ENCODE results near the gene SLC29A1. TPM values are rescaled to one million over a fixed set of nuclear protein-coding genes. Genes with fewer than 3 reads are reported as not detected.

SLC29A1 gene
- total and polyA plus RNA-seq, 9 of the 15 experiments (the other 6 are each of a cell fraction or from before 2014, with no cell fraction given) = 18.9 to 170 (median 57.7) TPM

- no peak for TF ChIP-seq RBM34 (IDR thresholded peaks at IDR 0.05; ENCODE audit: borderline replicate concordance, insufficient read depth, low read length)
- no peak for TF ChIP-seq TGIF2 (CRISPR knock-in tag; IDR thresholded peaks at IDR 0.05)
- no peak for TF ChIP-seq ETV6 (IDR thresholded peaks at IDR 0.05; ENCODE audit: borderline replicate concordance in 1 of 2, low read depth in 2 of 2, low read length in 1 of 2)
- TF ChIP-seq ETV6 (CRISPR knock-in tag; IDR thresholded peaks at IDR 0.05; ENCODE audit: borderline replicate concordance) = peak; percentile 7; the same call in 1 of the 2 replicates
- no peak for TF ChIP-seq GTF2E2 (tag; IDR thresholded peaks at IDR 0.05)
- TF ChIP-seq, protein P1, sequence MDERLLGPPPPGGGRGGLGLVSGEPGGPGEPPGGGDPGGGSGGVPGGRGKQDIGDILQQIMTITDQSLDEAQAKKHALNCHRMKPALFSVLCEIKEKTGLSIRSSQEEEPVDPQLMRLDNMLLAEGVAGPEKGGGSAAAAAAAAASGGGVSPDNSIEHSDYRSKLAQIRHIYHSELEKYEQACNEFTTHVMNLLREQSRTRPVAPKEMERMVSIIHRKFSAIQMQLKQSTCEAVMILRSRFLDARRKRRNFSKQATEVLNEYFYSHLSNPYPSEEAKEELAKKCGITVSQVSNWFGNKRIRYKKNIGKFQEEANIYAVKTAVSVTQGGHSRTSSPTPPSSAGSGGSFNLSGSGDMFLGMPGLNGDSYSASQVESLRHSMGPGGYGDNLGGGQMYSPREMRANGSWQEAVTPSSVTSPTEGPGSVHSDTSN (CRISPR knock-in tag; IDR thresholded peaks at IDR 0.05; ENCODE audit: low read depth) = no peak
- TF ChIP-seq, protein P1 (tag; conservative IDR thresholded peaks at IDR 0.05; ENCODE audit: low read depth) = no peak
- no peak for TF ChIP-seq SRSF1 (IDR thresholded peaks at IDR 0.05; ENCODE audit: low read depth, low read length)
- no peak for TF ChIP-seq ZFP91 (CRISPR knock-in tag; IDR thresholded peaks at IDR 0.05)
- no peak for TF ChIP-seq FOXK2 (conservative IDR thresholded peaks at IDR 0.05 in 1 of 2, IDR thresholded peaks at IDR 0.05 in 1 of 2; ENCODE audit: low read depth in 2 of 2)
- TF ChIP-seq, protein P2, sequence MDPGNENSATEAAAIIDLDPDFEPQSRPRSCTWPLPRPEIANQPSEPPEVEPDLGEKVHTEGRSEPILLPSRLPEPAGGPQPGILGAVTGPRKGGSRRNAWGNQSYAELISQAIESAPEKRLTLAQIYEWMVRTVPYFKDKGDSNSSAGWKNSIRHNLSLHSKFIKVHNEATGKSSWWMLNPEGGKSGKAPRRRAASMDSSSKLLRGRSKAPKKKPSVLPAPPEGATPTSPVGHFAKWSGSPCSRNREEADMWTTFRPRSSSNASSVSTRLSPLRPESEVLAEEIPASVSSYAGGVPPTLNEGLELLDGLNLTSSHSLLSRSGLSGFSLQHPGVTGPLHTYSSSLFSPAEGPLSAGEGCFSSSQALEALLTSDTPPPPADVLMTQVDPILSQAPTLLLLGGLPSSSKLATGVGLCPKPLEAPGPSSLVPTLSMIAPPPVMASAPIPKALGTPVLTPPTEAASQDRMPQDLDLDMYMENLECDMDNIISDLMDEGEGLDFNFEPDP (CRISPR knock-in tag; IDR thresholded peaks at IDR 0.05) = no peak
- no peak for TF ChIP-seq GABPB2 (CRISPR knock-in tag; conservative IDR thresholded peaks at IDR 0.05)
- TF ChIP-seq SIN3B (IDR thresholded peaks at IDR 0.05; ENCODE audit: low read depth) = no peak
- TF ChIP-seq RBM22 (IDR thresholded peaks at IDR 0.05; ENCODE audit: low read depth, low read length, poor library complexity, severe bottlenecking) = peak; percentile 60
- peak; percentile 8; the same call in 1 of the 2 replicates for TF ChIP-seq ZNF232 (CRISPR knock-in tag; IDR thresholded peaks at IDR 0.05)
- no peak for TF ChIP-seq PRPF4 (IDR thresholded peaks at IDR 0.05; ENCODE audit: insufficient read depth, low read depth, low read length, poor library complexity, severe bottlenecking)
- no peak for TF ChIP-seq KLF6 (CRISPR knock-in tag; IDR thresholded peaks at IDR 0.05; ENCODE audit: borderline replicate concordance)
- peak; percentile 15 for TF ChIP-seq POLR2B (IDR thresholded peaks at IDR 0.05; ENCODE audit: low read depth, partially characterized antibody)
- no peak for TF ChIP-seq RBM14 (IDR thresholded peaks at IDR 0.05; ENCODE audit: borderline replicate concordance, insufficient read depth, low read depth, low read length)
- TF ChIP-seq, protein P3, sequence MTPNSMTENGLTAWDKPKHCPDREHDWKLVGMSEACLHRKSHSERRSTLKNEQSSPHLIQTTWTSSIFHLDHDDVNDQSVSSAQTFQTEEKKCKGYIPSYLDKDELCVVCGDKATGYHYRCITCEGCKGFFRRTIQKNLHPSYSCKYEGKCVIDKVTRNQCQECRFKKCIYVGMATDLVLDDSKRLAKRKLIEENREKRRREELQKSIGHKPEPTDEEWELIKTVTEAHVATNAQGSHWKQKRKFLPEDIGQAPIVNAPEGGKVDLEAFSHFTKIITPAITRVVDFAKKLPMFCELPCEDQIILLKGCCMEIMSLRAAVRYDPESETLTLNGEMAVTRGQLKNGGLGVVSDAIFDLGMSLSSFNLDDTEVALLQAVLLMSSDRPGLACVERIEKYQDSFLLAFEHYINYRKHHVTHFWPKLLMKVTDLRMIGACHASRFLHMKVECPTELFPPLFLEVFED (CRISPR knock-in tag; conservative IDR thresholded peaks at IDR 0.05) = peak; percentile 20; the same call in 1 of the 2 replicates
- no peak for TF ChIP-seq PRMT5 (CRISPR knock-in tag; IDR thresholded peaks at IDR 0.05)
Observed at GRCh38 chr6:44255105-44255808, 31.9 kb downstream of the SLC29A1 start (continued).
